ENCODE results near the gene LRTM1.

Gene LRTM1

DNA sequence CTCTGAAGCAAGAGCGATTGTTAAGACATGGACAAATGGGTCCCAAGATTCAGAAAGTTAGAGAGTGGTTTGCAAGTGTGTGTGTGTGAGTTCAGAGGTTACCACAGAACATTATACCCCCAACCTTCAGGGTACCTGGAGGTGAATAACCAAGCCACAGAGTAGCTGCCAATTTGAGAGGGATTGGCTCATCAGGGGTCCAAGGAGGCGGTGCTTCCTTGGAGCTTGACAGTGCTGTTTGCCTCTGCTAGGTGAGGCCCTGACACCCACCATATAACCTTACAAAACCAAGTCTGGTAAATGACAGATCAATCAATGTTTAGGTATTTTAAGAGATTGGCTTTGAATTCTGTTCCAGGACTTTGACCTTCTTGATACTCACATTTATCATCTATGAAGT lies 35.7 kb downstream of the LRTM1 start:
- DNase-seq (ENCODE audit: low read depth in 3 of 3) = no peak

DNA sequence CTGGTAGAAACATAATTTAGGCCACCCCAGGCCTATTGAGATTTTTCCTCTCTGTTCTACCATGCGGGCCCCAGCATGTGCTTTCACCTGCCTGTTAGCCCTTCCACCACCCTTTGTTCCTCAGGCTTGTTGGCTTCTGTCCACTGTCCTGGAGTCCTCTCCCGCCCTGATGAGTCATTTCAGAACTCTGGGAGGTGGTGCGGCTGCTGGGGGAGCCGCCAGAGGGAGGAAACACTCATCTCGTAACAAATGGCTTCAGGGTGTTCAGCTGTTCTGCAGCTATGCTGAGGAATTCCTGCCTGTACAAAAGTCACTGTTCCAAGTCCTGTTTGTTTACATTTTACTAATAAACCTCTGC lies 36.3 kb downstream of the LRTM1 start:
- no peak for DNase-seq (ENCODE audit: low read depth in 3 of 3)

DNA sequence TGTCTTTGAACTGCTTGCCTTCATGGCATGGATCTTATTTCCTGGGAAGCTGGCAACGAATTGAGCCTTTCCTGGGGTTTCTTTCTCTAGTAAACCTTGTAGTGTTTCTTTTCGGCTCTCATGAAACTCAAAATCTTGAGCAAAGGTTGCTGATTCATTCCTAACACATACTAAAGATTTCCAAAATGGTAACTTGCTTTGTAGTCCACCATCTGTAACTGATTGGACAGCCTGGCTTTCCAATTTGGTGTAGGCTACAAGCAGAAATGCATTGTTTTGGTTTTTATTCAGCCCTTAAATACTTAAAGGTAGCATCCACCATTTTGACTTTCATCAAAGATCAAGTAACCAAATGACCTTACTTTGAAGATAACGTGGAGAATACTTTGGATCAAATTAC lies 38.1 kb downstream of the LRTM1 start:
- no peak for DNase-seq (ENCODE audit: low read depth in 3 of 3)

DNA sequence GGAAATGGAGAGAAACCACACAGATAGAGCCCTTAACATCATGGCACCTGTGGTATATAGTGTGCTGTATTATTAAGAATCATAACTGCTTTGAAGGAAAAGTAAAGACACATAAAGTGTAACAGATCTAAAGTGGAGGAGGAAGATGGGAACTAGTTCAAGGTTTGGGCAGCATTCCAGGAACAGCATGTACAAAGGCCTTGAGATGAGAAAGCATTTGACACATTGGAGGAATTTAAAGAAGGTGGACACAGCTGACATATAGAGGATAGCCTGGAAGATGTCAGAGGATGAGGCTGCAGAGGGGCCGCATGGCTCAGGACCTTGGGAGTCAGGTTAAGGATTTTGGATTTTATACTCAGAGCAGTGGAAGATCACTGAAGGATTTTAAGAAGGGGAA lies 39.0 kb downstream of the LRTM1 start:
- no peak for DNase-seq (ENCODE audit: low read depth in 3 of 3)

DNA sequence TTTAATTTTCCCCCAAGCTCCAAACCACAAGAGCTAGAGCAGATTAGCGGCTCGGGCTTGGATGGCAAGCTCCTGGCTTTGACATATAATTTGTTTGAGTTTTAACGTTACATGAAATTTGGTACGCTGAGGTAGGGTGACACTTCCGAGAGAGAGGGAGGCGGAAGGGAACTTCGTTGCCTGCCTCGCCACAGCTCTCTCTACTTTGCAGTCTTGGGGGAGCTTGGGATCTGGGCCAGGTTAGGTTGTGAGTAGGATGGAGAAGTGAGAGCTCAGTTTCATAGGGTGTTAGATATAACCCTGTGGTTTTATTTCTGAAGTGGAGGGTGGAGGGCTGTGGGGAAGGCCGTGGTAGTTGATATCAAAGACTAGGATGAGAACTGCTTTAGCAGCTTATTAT lies 39.7 kb downstream of the LRTM1 start:
- no peak for DNase-seq (ENCODE audit: low read depth in 3 of 3)

DNA sequence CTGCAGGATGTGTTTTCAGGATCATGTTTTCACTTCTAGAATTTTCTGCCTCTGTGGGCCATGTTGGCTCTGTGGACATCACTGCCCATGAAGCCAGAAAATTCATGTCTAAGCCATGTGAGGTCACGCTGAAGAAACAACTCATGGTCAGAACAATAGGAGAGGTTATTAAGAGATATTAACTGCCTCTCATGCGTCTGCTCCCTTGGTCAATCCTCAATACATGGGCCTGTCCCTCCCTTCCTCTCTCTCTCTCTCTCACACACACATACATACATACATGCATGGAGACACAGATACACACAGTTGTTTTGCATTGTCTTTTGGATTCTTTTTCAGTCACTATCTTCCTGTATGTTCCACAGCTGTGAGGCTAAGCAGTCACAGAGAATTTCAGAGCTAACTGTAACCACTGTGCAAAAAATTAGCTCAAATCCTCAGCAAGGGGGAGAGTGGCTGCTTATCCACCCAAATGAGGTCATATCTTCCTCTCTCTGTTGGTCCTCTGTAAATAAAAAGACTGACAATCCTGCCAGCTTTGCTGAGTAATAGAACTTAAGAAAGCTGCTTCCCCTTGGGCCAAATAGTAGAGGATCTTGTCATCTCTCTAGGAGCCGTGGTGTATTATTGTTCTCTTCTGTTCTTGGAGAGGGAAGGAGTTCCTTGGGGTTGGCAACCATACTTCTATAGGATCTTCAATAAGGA lies 45.6 kb downstream of the LRTM1 start:
- no peak for DNase-seq (ENCODE audit: low read depth in 3 of 3)

DNA sequence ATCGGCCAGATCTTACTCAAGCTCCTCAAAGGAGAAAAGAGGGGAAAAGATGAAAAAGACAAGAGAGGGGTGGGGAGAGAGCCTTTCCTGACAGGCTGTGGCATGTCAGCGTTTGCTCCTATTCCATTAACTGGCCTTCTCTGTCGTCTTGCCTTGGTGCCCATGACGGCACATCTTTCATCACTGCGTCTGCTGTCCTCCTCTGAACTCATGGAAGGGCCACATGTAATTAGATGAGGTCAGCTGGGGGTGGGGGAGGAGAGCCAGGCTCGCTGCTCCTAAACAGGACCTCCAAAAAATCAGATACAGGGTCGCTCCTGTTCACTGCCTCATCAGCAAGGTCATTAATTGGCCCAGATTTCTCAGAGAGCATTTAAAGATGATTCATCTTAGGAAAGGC lies 49.7 kb downstream of the LRTM1 start:
- no peak for DNase-seq (ENCODE audit: low read depth in 3 of 3)

DNA sequence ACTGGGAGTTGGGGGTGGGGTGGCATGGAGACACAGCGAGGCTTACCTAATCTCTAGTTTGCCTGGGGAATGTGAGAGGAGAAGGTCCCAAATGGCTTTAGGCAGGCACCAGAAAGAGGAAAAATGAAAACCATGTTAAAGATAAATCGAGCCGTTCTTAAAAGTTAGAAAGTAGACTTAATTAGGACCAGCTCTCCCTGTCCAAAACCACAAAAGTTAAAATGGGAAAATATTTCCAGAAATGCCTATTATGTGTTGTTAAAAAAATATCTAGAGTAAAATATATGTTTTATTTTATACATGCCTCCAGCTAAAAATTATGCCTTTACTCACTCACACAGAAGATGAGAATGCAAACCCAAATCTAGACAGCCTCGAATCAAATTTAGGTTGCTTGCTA lies 50.1 kb downstream of the LRTM1 start:
- no peak for DNase-seq (ENCODE audit: low read depth in 3 of 3)

DNA sequence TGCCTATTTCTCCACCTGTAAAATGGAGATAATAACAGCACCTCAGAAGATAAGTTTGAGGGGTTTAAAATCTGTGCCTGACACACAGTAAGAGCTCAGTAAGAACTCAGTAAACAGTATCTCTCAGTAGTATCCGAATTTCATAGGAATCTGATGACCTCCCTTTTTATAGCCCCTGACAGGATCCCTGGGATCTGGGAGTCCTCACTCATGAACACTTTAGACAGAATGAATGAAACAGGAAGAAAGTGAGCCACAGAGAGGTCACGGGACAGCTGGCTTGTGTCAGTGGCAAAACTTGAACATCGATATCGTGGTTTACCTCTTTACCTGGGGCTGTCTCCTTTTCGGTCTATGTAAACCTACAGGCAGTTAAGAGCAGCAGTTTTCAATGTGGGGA lies 51.2 kb downstream of the LRTM1 start:
- DNase-seq (ENCODE audit: low read depth in 3 of 3) = no peak

DNA sequence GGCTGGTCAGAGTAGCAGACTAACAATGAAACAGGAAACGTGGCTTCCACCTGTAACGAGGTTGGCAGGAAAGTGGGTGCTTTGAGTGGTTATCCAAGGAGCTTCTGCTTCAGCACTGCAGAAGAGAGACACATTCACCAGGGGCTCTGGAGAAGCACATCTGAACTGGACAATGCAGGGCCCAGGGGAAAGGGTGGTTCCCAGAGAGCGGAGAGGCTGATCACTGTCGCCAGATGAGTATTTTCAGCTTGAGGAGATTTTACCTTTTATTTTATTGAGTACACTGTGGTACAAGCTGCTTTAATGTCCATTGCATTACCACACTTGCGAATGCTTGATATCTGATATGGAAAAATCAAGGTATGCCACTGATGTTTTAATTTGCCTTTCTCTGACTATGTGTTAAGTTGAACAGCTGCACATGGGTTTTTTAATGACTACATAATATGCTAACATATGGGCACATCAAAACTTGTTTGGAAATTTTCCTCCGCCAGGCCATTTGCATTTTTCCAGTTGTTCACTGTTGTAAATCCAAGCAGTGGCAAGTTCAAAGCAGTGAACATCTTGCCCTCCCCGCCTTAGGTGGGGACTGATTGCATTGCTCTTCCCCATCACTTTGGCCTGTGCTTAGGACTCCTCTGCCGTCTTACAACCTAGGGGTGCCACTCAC lies 52.1 kb downstream of the LRTM1 start:
- no peak for DNase-seq (ENCODE audit: low read depth in 3 of 3)

DNA sequence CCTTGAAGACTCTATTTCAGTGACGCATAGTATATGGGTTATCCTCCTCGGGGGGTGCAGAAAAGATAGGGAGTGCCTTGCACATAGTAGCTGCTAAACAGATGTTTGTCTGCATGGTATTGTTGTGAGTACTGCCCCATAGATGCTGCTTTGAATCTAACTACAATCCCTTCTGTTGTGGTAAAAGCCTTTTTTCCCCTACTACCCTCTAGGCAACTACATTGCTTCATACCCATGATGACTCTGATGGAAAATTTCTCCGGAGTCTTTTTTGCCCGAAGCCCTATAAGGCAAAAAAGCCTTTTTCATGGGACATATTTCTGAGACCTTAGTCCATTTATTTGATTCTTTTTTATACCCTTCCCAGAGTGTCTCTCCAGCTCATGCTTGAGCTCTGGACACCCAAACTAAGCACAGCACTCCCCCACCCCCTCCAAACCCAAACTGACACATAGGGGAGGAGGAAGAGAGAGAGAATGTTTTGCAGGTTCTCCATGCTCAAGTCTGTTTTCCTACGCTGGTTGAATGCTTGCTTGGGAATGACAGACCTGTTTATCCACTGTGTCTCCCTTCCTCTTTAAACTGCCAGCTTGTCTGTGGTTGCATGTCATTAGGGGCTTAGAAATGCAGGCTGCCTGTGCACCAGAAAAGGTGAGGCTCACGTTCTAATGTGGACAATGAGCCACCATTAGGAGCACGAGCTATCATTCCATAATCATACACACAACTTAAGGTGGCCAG lies 52.9 kb downstream of the LRTM1 start:
- no peak for DNase-seq (ENCODE audit: low read depth in 3 of 3)

DNA sequence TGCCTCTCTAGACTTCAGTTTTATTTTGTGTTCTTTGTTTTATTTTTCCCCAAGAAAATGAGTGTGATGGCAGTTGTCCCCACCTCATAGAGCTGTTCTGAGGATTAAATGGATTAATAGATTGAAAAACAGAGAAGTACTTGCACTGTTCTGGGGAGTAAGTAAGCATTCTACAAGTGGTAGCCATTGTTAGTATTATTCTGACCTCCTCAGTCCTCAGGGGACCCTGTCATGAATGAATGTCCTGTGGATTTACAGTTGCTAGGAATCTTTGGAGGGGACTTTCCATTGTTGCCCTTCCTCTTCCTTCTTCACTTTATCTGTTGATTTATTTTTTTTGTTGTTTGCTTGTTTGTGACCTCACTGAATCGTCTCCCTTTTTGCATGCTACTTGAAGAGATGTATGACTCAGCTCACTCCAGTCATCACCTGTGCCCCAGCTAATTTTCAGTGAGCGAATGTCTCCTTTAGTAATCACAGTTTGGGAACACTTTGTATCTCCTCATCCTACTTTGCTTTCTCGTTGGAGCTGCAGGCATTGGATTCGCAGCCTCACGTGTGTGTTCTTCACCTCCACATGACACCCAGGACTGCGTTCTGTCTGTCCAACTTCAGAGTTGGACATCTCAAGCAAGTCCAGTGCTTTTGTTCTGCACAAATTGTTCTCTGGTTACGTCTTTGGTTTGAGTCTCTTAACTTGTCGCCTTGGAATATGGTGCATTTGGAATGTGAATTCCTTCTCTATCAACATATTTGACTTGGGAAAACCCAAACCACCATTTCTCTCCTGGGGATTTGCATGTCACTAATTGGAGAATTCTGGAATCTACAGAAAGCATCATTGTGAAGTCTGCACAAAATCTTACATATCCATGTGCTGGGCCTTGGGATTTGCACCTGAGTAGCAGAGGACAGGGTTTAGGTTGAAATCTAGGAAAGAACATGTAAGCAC lies 54.5 kb downstream of the LRTM1 start:
- no peak for DNase-seq (ENCODE audit: low read depth in 3 of 3)

DNA sequence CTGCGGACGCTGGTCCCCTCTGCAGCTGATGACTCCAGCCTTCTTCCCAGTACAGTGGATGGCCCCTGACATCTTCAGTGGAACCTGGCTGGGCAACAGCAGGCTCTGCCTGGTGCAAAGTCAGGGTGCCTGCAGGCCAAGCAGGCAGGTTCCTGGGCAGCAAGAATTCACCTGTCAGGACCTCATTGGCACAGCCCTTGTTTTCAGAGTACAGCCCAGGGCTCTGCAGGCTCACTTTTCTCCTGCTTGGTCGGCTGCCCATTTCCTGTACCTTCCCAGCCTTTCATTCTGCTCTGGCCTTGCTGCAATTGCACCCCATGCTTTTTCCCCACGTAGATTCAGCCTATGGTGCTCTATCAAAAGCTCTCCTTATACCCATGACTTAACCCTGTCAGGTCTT lies 56.0 kb downstream of the LRTM1 start:
- DNase-seq (ENCODE audit: low read depth in 3 of 3) = no peak

DNA sequence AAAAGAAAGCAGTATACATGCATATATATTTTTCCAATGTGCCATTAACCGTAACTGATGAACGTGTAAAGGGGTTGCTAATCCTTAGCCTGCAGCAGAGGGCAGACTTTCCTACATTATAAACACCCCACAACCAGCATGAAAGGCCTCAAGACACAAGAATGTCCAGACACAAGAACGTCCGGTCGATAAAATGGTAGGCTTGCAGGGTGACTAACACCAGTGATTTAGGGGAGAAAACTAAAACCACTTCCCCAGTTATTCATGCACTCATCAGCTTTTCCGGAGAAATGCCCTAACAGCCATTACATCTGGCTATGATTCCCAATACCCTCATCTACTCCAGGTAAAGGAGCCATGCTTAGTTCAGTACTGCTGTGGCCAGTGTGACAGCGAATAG lies 57.4 kb downstream of the LRTM1 start:
- DNase-seq (ENCODE audit: low read depth in 3 of 3) = no peak
